Measurements from ENCODE around the gene PPP2R5C. TPM values are rescaled to one million over a fixed set of nuclear protein-coding genes. Genes with fewer than 3 reads are reported as not detected.

Gene PPP2R5C
- total and polyA plus RNA-seq, 2 of the 8 experiments (the other 6 are each of a cell fraction or from before 2014, with no cell fraction given): 49.6 to 95.9 TPM

- Histone ChIP-seq H3K79me2 (ENCODE audit: control insufficient read depth in 1 of 2, insufficient read depth in 2 of 2, low read length in 2 of 2) (no peaks in the 10 kb centered on the region), H4K20me1 (replicated peaks in 1 of 2; ENCODE audit: control insufficient read depth in 1 of 2, insufficient read depth in 2 of 2, low read length in 2 of 2) (no peaks in the 10 kb centered on the region), H3K9ac (replicated peaks in 1 of 4; ENCODE audit: extremely low read depth in 1 of 4, low read depth in 3 of 4, low read length in 3 of 4) (no peak overlapping the region), H3K14ac (ENCODE audit: insufficient read length) (no peak overlapping the region), H4K8ac (ENCODE audit: extremely low read depth, insufficient read depth, low read length) (no peak overlapping the region; the same call in 1 of the 2 replicates), H3K23ac (ENCODE audit: insufficient read length) (no peak overlapping the region), H4K91ac (replicated peaks; ENCODE audit: insufficient read length, low read length) (peak overlapping the region; percentile 13), H3K23me2 (ENCODE audit: low read depth, low read length) (no peaks in the 10 kb centered on the region), H2BK5ac (ENCODE audit: low read depth, low read length) (peak overlapping the region; percentile 67; the same call in 1 of the 2 replicates), H3K36me3 (ENCODE audit: control insufficient read depth in 2 of 4, insufficient read depth in 4 of 4, low read length in 3 of 4) (no peaks in the 10 kb centered on the region), H3K4me2 (ENCODE audit: insufficient read depth in 1 of 2, low read depth in 2 of 2, low read length in 2 of 2) (peak overlapping the region in 1 of 2 experiments; percentile 22; a peak in 1 of 4 replicates), H2AK5ac (ENCODE audit: low read depth, low read length) (no peak overlapping the region), H2BK120ac (replicated peaks; ENCODE audit: low read depth, low read length) (peak overlapping the region; percentile 18), H2BK15ac (ENCODE audit: low read length) (no peak overlapping the region), H3K56ac (replicated peaks; ENCODE audit: insufficient read length, low read depth, low read length) (no peak overlapping the region), H3K4me3 (ENCODE audit: extremely low read depth in 1 of 4, insufficient read depth in 2 of 4, low read depth in 3 of 4, low read length in 4 of 4) (no peak overlapping the region), H3K79me1 (ENCODE audit: low read depth, low read length) (no peaks in the 10 kb centered on the region), H3K27ac (ENCODE audit: low read depth, low read length) (no peak overlapping the region), H3K27me3 (replicated peaks in 1 of 4; ENCODE audit: control insufficient read depth in 3 of 4, extremely low read depth in 1 of 4, insufficient read depth in 3 of 4, low read length in 3 of 4) (no peaks in the 10 kb centered on the region), H3K9me3 (ENCODE audit: insufficient read depth in 2 of 2, low read depth in 1 of 2, low read length in 1 of 2) (no peaks in the 10 kb centered on the region), H3K18ac (ENCODE audit: extremely low read depth, low read length) (no peak overlapping the region), H2BK12ac (ENCODE audit: low read depth, low read length) (peak overlapping the region; percentile 39; the same call in 1 of the 2 replicates), H4K5ac (ENCODE audit: insufficient read length, low read depth, low read length) (no peak overlapping the region), H3K4ac (replicated peaks; ENCODE audit: insufficient read length, low read depth, low read length) (no peak overlapping the region), H2BK20ac (ENCODE audit: low read length) (peak overlapping the region; percentile 72; the same call in 1 of the 2 replicates), H2AFZ (ENCODE audit: low read length) (peak overlapping the region; percentile 77; the same call in 1 of the 2 replicates), H3K4me1 (replicated peaks in 1 of 4; ENCODE audit: control insufficient read depth in 3 of 4, insufficient read depth in 4 of 4, low read length in 3 of 4) (peaks cover 2 to 11% (median 9%) of the 10 kb centered on the region in 4 experiments; a peak in 6 of 7 replicates)
- ChIA-PET POLR2A (ENCODE audit: partially characterized antibody) (no interaction called here), CTCF (ENCODE audit: partially characterized antibody) (interaction anchor here (0.7 to 1.6 kb wide), 3 partner anchors 13 to 24 kb away, joined by 3 to 5 read pairs (median 3); no protein-coding TSS in a partner anchor)
- 56% methylated on average over 16 of the region's 16 CpGs; no CpG with 5 or more reads in 1 of the 2 experiments for WGBS, 2 experiments (ENCODE audit: extremely low coverage in 1 of 2, insufficient coverage in 1 of 2, insufficient read length in 1 of 2, insufficient replicate concordance in 2 of 2, low coverage in 1 of 2, low lambda C conversion rate in 2 of 2, missing lambda C conversion rate in 1 of 2)
- FAIRE-seq: no peak
- DNase-seq (ENCODE audit: low read depth in 1 of 2, low spot score in 2 of 2): no peak
- TF ChIP-seq BACH1 (IDR thresholded peaks at IDR 0.05; ENCODE audit: low read length) (no peak), KDM1A (IDR thresholded peaks at IDR 0.05; ENCODE audit: borderline replicate concordance, low read length) (no peak), ZNF274 (IDR thresholded peaks at IDR 0.05; ENCODE audit: borderline replicate concordance, extremely low read depth, low read length) (no peak), HDAC2 (IDR thresholded peaks at IDR 0.05; ENCODE audit: borderline replicate concordance in 1 of 2, low read depth in 2 of 2, low read length in 2 of 2) (no peak), FOSL1 (IDR thresholded peaks at IDR 0.05; ENCODE audit: insufficient read depth, low read depth, low read length) (no peak), GABPA (IDR thresholded peaks at IDR 0.05; ENCODE audit: borderline replicate concordance, insufficient read depth, low read length) (no peak), HDAC6 (IDR thresholded peaks at IDR 0.05; ENCODE audit: low read depth, low read length) (no peak), TCF12 (IDR thresholded peaks at IDR 0.05; ENCODE audit: low read depth, low read length) (no peak), JUND (IDR thresholded peaks at IDR 0.05; ENCODE audit: low read length) (peak; percentile 33; the same call in 1 of the 2 replicates)
- TF ChIP-seq, protein P1, sequence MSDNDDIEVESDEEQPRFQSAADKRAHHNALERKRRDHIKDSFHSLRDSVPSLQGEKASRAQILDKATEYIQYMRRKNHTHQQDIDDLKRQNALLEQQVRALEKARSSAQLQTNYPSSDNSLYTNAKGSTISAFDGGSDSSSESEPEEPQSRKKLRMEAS (IDR thresholded peaks at IDR 0.05): 0 out of 2 replicates have a peak, but pooled peaks have one; percentile 16
Observed at GRCh38 chr14:101731187-101732080, 30.1 kb upstream of the PPP2R5C start.
